CD4-positive, alpha-beta T cell treated with Interleukin-10 for 1 hour (primary cell): ENCODE data around the gene SLC22A2.
"Not testable (repeated sequence)": the region's sequence is repeated elsewhere in the genome, so short reads cannot be mapped to it uniquely, and the experiment has no call there.

Experiments used
- DNase-seq: peaks from one replicate; pipeline ENCODE4 v3.0.0-alpha.2; 2020

Gene SLC22A2

GRCh38 chr6:160258346-160259142 lies at the start of gene SLC22A2:
TSS of gene SLC22A2 (minus strand) at chr6:160258821. CDS start at chr6:160258757, 64 bp downstream.
- no peak for DNase-seq

GRCh38 chr6:160305926-160306713 lies 47.5 kb upstream of the SLC22A2 start:
- DNase-seq, result no peak

GRCh38 chr6:160303806-160304205 lies 45.2 kb upstream of the SLC22A2 start:
- no peak for DNase-seq

GRCh38 chr6:160302431-160303082 lies 43.9 kb upstream of the SLC22A2 start:
- not testable (repeated sequence) for DNase-seq

GRCh38 chr6:160301339-160301738 lies 42.7 kb upstream of the SLC22A2 start:
- DNase-seq, result no peak

- DNase-seq, result no peak
Measured at GRCh38 chr6:160300076-160300695, 41.6 kb upstream of the SLC22A2 start.

DNA sequence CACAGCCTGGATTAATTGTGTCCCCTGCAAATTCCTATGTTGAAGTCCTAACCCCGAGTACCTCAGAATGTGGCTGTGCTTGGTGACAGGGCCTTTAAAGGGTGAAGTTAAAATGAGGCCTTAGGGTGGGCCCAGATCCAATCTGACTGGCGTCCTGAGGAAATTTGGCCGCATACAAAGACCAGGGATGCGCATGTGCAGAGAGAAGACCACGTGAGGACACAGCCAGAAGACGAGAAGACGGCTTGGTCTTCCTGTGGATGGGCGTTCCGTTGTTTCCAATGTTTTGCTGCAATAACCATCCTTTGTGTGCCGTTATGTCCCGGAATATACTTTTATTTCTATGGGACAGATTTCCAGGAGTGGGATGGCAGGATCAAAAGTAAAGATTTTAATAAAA lies 40.9 kb upstream of the SLC22A2 start:
- no peak for DNase-seq

GRCh38 chr6:160298121-160298520 lies 39.5 kb upstream of the SLC22A2 start:
- no peak for DNase-seq

- no peak for DNase-seq
Measured at GRCh38 chr6:160297310-160297709, 38.7 kb upstream of the SLC22A2 start.

GRCh38 chr6:160293844-160294243 lies 35.2 kb upstream of the SLC22A2 start:
- no peak for DNase-seq

- no peak for DNase-seq
Measured at GRCh38 chr6:160285541-160286105, 27.0 kb upstream of the SLC22A2 start.

- DNase-seq, result no peak
Measured at GRCh38 chr6:160284575-160284974, 26.0 kb upstream of the SLC22A2 start.

DNA sequence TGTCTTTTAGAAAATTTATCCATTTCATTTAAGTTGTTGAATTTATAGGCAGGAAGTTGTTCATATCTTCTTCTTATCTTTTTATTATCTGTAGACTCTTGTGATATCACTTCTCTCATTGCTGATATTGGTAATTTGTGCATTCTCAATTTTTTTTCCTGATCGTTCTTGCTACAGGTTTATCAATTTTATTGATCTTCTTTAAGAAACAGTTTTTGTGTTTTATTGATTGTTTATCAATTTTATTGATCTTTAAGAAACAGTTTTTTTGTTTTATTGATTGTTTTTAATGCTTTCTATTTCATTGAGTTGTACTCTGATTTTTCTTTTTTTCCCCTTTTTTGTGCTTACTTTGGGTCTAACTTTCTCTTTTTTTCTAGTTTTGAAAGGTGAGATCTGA lies 23.8 kb upstream of the SLC22A2 start:
- no peak for DNase-seq

- DNase-seq, result no peak
Measured at GRCh38 chr6:160279850-160280249, 21.2 kb upstream of the SLC22A2 start.

DNA sequence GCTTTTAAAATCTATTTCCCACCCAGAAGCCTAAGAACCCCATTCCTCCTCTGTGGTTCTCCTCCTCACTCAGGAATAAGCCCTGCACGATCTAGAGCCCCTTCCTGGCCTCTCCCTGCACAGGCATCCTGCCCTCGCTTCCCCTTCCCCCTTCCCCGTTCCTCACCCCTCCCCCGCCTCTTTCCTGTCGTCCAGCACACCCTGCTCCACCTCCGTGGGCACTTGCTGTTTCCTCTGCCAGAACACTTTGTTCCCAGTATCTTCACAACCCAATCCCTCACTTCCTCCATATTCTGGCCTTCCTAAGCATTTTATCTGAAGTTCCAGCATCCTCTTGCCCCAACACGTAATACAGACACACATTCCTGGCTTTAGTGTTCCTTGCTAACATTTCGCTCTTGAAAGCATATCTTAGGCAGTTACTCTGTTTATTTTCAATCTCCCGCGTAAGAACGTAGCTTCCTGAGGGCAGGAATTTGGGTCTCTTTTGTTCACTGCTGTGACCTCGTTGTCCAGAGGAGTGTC lies 20.2 kb upstream of the SLC22A2 start:
- no peak for DNase-seq

- no peak for DNase-seq
Measured at GRCh38 chr6:160278311-160278710, 19.7 kb upstream of the SLC22A2 start.

DNA sequence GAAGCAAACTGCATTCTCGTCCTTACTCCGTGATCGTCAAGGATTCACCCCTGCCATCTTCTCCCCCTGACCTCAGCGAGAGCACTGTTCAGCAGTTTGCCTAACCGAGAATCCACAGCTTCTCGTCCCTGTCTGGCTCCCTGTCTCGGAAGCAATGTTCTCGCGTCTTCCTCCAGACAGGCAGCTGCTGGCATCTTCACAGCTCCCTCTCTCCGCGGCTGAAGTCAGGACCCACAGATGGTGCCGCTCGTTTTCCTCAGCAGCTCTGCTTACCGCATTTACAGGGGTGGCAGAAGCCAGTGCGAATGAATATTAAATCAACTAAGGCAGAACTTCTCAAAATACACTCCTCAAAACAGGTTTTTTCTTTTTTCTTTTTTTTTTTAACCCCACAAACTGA lies 18.9 kb upstream of the SLC22A2 start:
- DNase-seq, result no peak

DNA sequence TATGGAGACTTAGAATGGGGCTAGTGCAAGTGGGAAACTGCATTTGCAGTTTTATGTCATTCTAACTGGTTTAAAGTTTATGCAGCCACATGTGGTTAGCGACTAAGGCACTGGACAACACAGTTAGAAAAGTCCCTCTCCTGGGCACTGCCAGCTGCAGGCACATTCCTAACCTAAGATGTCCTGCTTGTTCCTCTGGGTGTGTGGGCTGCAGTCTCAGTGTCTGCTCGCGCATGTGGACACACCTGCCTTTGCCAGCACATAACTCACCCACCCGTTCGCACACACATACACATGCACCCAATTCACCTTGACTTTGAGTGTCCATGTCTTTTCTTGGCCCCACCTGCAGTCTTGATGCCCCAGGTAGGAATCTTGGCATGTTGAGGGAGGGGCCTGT lies 18.5 kb upstream of the SLC22A2 start:
- no peak for DNase-seq

GRCh38 chr6:160276126-160276525 lies 17.5 kb upstream of the SLC22A2 start:
- DNase-seq, result no peak

GRCh38 chr6:160275511-160276003 lies 16.9 kb upstream of the SLC22A2 start:
- no peak for DNase-seq

DNA sequence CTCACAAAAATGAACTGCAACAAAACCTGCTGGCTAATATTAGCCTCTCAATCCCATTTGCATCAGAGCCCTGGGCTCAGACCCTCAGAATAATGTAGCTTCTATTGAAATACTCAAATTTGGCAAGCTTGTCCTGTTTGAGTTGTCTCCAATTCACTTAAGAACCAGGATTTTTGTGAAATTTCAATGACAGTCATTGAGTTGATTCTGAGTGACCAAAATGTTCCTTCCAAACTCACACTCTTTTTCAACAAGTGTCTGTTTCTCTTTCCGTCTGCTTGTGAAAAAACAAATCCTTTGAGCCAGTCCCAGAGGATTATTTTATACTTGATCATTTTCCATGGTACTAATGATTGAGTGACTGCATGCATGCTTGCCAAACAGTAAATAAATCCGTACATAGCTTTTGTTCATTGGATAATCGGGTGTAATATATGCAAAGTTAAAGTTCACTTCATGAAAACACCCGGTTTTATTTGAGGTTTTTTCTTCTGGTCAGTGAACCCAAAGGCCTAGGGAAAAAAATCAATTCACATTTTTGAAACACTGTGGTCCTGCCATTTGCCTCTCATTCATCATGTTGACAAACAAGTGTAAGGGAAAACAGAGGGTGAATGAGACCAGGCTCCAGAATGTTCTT lies 16.4 kb upstream of the SLC22A2 start:
- no peak for DNase-seq

DNA sequence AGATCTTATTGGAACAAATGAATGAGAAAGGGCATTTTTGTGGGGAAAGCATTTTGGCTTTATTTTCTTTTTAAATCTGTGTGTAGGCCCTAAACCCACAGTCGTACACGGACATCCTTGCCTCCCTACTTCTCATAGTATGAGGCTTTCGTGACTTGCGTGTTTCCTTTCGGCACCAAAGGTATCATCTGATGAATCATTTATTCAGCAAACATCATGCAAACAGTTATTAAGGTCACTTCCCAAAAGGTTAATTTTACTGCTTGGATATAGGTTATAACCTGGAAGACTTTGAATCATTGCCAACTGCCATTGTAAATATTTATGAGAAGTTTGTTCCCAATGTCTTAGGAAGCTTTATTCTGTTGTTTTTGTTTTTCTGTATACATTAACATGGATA lies 15.1 kb upstream of the SLC22A2 start:
- no peak for DNase-seq
